Endothelial cell (in vitro differentiated cells): ENCODE measurements around the gene ARHGEF11. TPM values are rescaled to one million over a fixed set of nuclear protein-coding genes. Genes with fewer than 3 reads are reported as not detected.
"Not testable (repeated sequence)": the region's sequence is repeated elsewhere in the genome, so short reads cannot be mapped to it uniquely, and the experiment has no call there.

Experiments
- DNase-seq: peaks from one replicate; pipeline ENCODE4 v3.0.0; 2021; ENCODE audit warnings: low spot score
- H3K27ac Mint-ChIP-seq: one replicate; pipeline ENCODE4 v1.8.0; 2021; ENCODE audit warnings: mixed read lengths, inconsistent platforms; ENCODE audit not compliant: unreplicated experiment
- H3K27me3 Mint-ChIP-seq: one replicate; pipeline ENCODE4 v1.8.0; 2021; ENCODE audit warnings: mild to moderate bottlenecking, moderate library complexity, mixed read lengths, inconsistent platforms; ENCODE audit not compliant: unreplicated experiment
- H3K36me3 Mint-ChIP-seq: one replicate; pipeline ENCODE4 v1.8.0; 2021; ENCODE audit warnings: mild to moderate bottlenecking, low read depth, mixed read lengths, inconsistent platforms; ENCODE audit not compliant: unreplicated experiment
- H3K4me1 Mint-ChIP-seq: one replicate; pipeline ENCODE4 v1.8.0; 2021; ENCODE audit warnings: mild to moderate bottlenecking, mixed read lengths, inconsistent platforms; ENCODE audit not compliant: unreplicated experiment
- H3K4me3 Mint-ChIP-seq: one replicate; pipeline ENCODE4 v1.8.0; 2021; ENCODE audit warnings: mild to moderate bottlenecking, mixed read lengths, inconsistent platforms; ENCODE audit not compliant: unreplicated experiment
- H3K9me3 Mint-ChIP-seq: one replicate; pipeline ENCODE4 v1.8.0; 2021; ENCODE audit warnings: mixed read lengths, inconsistent platforms; ENCODE audit not compliant: unreplicated experiment
- CTCF ChIP-seq: fragments of 200-600 bp; sonication (generic); IDR thresholded peaks from one replicate; pipeline ENCODE4 v1.5.0; 2021; ENCODE audit warnings: antibody characterized with exemption; ENCODE audit not compliant: unreplicated experiment
- total RNA-seq: library from RNA; stranded (reverse); fragmentation: NEBNext Ultra II Directional; extraction: Animal tissue kit (Norgen Biotek cat#: 25700); gene quantifications from one replicate; pipeline ENCODE4 v1.2.1, GENCODE V29; 2021; ENCODE audit not compliant: unreplicated experiment

Gene ARHGEF11
- total RNA-seq, 1 donor from 2014 or later, result 48.4 TPM

GRCh38 chr1:156927215-156928042 lies 118.1 kb downstream of the ARHGEF11 start:
- H3K27me3 Mint-ChIP-seq, result peaks cover 43% of the 10 kb centered on the region
- H3K4me3 Mint-ChIP-seq, result peak overlapping the region; percentile 69
- H3K36me3 Mint-ChIP-seq, result peaks cover 6% of the 10 kb centered on the region
- no peaks in the 10 kb centered on the region for H3K9me3 Mint-ChIP-seq
- peak; percentile 89 for DNase-seq
- peak overlapping the region; percentile 54 for H3K27ac Mint-ChIP-seq
- peaks cover 12% of the 10 kb centered on the region for H3K4me1 Mint-ChIP-seq
- peak; percentile 46 for TF ChIP-seq CTCF

- not testable (repeated sequence) for H3K27ac Mint-ChIP-seq, H3K9me3 Mint-ChIP-seq, H3K36me3 Mint-ChIP-seq, DNase-seq
- Mint-ChIP-seq H3K27me3 (peaks cover 48% of the 10 kb centered on the region), H3K4me3 (peak overlapping the region; percentile 69), H3K4me1 (peaks cover 14% of the 10 kb centered on the region)
Observed at GRCh38 chr1:156926695-156927094, 118.8 kb downstream of the ARHGEF11 start.

GRCh38 chr1:156926175-156926574 lies 119.4 kb downstream of the ARHGEF11 start:
- Mint-ChIP-seq H3K4me3 (no peak overlapping the region), H3K4me1 (peaks cover 19% of the 10 kb centered on the region), H3K36me3 (peaks cover 8% of the 10 kb centered on the region), H3K27me3 (peaks cover 48% of the 10 kb centered on the region), H3K9me3 (no peaks in the 10 kb centered on the region), H3K27ac (no peak overlapping the region)
- no peak for DNase-seq
- no peak for TF ChIP-seq CTCF

- Mint-ChIP-seq H3K9me3 (no peaks in the 10 kb centered on the region), H3K36me3 (peaks cover 5% of the 10 kb centered on the region), H3K27ac (no peak overlapping the region), H3K4me3 (peak overlapping the region; percentile 63), H3K4me1 (peaks cover 22% of the 10 kb centered on the region), H3K27me3 (peaks cover 50% of the 10 kb centered on the region)
- no peak for DNase-seq
- TF ChIP-seq CTCF, result no peak
Observed at GRCh38 chr1:156925154-156926010, 120.2 kb downstream of the ARHGEF11 start.

- Mint-ChIP-seq H3K9me3 (no peaks in the 10 kb centered on the region), H3K4me3 (no peak overlapping the region), H3K27me3 (peaks cover 47% of the 10 kb centered on the region), H3K27ac (no peak overlapping the region), H3K36me3 (peaks cover 5% of the 10 kb centered on the region), H3K4me1 (peaks cover 22% of the 10 kb centered on the region)
- no peak for DNase-seq
- no peak for TF ChIP-seq CTCF
Observed at GRCh38 chr1:156924478-156925153, 120.9 kb downstream of the ARHGEF11 start.
